GM06990 (cell line): ENCODE data around the gene TIMM44.

Source experiments
- DNase-seq: peaks from one replicate; pipeline ENCODE4 v3.0.0-alpha.2; 2011; ENCODE audit not compliant: insufficient read length; ENCODE audit errors: extremely low read depth
- H3K27me3 ChIP-seq: replicated peaks from 2 replicates; pipeline ENCODE4 v1.6.0; 2011; ENCODE audit warnings: low read length; ENCODE audit not compliant: control insufficient read depth, insufficient read depth
- H3K36me3 ChIP-seq: 2 replicates; pipeline ENCODE4 v1.5.1; 2011; ENCODE audit warnings: low read length; ENCODE audit not compliant: control insufficient read depth, insufficient read depth
- H3K4me3 ChIP-seq: replicated peaks from 2 replicates; pipeline ENCODE4 v1.5.1; 2011; ENCODE audit warnings: low read depth, mild to moderate bottlenecking, control low read depth, low read length
- TF ChIP-seq, protein P1 (sequence below): IDR thresholded peaks from 2 replicates; pipeline ENCODE4 v1.5.1; 2011; ENCODE audit warnings: low read length, control low read depth, mild to moderate bottlenecking, inconsistent platforms; ENCODE audit not compliant: insufficient read depth, poor library complexity, severe bottlenecking

Gene TIMM44

DNA sequence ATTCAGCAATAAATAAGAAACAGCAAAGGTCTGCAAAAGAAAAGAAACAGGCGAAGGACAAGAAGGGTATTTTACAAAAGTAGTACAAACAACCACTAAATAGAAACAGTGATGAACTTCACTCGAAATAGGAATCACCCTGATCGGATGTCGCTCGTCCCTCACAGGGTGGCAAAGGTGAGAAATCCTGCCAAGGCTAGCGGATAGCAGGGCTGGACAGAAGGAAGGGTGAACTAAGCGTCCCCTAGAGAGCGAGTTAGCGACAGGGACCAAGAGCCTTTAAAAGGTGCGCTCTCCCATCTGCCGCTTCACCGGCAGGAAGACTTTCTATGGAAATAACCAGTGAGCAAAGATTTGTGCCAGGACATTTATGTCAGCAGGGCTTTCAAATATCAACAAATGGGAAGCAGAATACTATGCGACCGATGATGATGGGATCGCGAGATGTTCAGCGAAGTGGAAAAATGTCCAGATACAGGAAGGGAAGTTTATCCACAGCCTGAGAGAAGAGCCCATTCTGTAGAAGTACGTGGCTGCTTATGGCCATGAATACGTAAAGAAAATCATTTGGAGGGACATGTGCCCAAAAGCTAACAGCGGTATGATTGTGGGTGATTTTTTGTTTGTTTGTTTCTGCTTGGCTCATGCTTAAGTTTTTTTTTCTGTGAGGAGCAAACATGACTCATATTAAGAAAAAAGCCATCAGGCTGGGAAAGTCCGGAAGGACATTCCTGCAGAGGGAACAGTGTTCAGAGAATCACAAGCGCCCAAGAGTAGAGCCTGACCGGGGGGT, 43.1 kb upstream of the TIMM44 start:
- H3K4me3 ChIP-seq: no peak overlapping the region
- peaks cover 53% of the 10 kb centered on the region for H3K36me3 ChIP-seq
- DNase-seq: no peak
- TF ChIP-seq, protein P1, sequence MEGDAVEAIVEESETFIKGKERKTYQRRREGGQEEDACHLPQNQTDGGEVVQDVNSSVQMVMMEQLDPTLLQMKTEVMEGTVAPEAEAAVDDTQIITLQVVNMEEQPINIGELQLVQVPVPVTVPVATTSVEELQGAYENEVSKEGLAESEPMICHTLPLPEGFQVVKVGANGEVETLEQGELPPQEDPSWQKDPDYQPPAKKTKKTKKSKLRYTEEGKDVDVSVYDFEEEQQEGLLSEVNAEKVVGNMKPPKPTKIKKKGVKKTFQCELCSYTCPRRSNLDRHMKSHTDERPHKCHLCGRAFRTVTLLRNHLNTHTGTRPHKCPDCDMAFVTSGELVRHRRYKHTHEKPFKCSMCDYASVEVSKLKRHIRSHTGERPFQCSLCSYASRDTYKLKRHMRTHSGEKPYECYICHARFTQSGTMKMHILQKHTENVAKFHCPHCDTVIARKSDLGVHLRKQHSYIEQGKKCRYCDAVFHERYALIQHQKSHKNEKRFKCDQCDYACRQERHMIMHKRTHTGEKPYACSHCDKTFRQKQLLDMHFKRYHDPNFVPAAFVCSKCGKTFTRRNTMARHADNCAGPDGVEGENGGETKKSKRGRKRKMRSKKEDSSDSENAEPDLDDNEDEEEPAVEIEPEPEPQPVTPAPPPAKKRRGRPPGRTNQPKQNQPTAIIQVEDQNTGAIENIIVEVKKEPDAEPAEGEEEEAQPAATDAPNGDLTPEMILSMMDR: no peak
- H3K27me3 ChIP-seq: no peaks in the 10 kb centered on the region

DNA sequence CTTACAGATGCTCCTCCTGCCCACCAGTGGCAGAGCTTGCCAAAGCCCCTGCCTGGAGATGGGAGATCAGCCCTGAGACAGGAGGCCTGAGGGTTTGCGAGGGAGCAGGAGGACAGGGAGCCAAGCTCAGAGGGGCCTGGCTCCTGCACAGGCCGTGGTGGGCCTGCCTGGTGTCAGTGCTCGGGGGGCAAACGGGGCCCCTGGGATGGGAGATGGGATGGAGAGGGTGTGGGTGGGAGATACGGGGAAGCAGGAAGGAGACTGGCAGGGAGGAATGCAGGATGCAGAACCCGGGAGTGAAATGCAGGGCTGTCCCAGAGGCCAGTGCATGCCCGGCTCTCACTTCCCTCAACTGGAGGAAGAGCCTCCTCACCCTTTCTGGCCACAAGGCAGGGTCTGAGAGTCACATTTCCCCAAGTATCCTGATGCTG, 42.0 kb upstream of the TIMM44 start:
- no peaks in the 10 kb centered on the region for H3K27me3 ChIP-seq
- TF ChIP-seq, protein P1: no peak
- peaks cover 49% of the 10 kb centered on the region for H3K36me3 ChIP-seq
- no peak for DNase-seq
- no peak overlapping the region for H3K4me3 ChIP-seq

DNA sequence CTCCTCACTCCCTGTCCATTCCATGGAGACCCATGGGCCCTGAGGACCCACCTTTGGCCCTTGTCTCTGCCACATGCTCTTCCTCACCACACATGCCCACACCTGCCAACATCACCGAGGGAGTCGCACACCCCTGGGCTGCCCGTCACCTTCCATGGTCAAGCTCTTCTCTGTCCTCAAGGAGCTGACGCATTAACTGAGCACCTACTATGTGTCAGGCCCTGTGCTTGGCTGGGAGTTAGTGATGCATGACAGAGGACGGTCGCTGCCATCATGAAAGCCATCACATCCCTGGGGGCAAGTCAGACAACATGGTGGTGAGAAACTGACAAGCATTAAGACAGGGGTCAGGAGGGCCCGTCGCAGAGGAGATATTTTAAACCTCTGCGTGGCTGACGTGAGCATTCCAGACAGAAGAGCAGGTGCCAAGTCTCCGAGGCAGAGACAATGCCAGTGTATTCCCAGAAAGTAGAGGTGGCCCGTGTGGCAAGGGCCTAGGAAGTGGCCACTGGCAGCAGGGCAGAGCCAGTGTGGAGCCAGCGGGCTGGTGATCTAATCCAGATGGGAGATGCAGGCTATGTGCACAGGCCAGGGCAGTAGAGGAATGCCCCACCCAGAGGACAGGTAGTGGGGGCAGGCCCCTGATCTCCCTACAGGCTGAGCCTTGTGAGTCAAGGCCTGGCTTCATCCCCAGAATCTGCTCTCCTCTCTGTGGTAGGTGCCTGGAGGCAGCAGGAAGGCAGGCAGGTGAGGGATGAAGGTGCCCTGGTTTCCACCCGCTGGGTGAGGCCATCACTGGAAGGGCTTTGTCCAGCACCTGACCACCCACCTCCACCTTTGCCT, 40.8 kb upstream of the TIMM44 start:
- no peak overlapping the region for H3K4me3 ChIP-seq
- TF ChIP-seq, protein P1: no peak
- H3K36me3 ChIP-seq: peaks cover 55% of the 10 kb centered on the region
- no peak for DNase-seq
- no peaks in the 10 kb centered on the region for H3K27me3 ChIP-seq

DNA sequence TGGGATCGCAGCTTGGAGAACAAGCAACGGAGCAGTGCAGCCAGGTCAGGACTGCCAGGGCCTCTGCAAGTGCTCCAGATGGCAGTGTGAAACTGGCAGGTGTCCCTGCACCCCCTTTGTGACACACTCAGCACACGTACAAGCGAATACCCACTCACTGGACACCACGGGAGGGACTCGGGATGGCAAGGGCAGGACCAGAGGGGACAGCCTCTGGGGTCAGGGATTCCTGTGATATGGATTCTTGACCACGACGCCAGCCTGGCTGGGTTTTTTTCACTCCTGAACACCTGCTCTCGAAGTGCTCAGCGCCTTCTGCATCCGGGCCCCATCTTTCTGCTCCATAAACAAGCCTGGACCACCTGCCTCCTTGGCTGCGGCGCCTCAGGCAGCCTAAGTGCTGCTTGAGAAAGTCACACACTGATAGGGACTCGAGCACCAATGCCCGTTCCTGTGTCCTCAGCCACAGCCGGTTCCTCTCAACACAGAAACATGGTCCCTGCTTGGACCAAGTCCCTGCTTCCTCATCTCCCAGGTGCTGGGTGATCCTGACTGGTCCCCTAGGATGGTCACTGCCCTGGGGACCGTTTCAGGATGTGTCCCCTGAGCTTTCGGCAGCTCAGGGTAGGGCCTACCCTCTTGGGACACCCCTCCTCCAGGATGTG, 40.0 kb upstream of the TIMM44 start:
- no peak overlapping the region for H3K4me3 ChIP-seq
- H3K36me3 ChIP-seq: peaks cover 53% of the 10 kb centered on the region
- no peak for DNase-seq
- TF ChIP-seq, protein P1: no peak
- H3K27me3 ChIP-seq: no peaks in the 10 kb centered on the region

DNA sequence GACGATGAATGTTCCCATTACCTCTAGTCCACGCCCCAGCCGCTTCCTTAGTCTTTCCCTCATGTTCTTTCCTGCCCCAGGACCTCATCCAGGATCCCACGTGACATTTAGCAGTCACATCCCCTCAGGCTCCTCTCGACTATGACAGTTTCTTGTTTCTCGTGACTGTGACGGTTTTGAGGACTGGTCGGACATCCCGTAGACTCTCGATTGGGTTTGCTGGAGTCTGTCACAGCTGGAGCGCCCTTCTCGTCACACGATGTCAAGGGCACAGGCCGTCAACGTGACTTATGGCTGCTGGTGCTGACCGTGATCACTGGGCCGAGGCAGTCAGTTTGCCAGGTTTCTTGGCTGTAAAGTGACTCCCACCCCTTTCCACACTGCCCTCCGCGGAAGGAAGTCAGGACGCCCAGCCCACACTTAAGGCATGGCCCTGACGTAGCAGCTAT, 39.2 kb upstream of the TIMM44 start:
- DNase-seq: no peak
- TF ChIP-seq, protein P1: no peak
- Histone ChIP-seq H3K36me3 (peaks cover 50% of the 10 kb centered on the region), H3K27me3 (no peaks in the 10 kb centered on the region), H3K4me3 (no peak overlapping the region)
